HG02759 (cell line): Measurements from ENCODE around the gene COPS8.

Experiments
- ATAC-seq: cut with Tn5 transposase; IDR thresholded peaks from one replicate; pipeline ENCODE4 v1.9.1; 2021; ENCODE audit warnings: mild to moderate bottlenecking, moderate library complexity; ENCODE audit not compliant: unreplicated experiment

Gene COPS8

GRCh38 chr2:237064203-237065070 is 21.3 kb upstream of the COPS8 start:
- no peak for ATAC-seq

GRCh38 chr2:237065071-237065377 is 20.7 kb upstream of the COPS8 start:
- no peak for ATAC-seq

DNA sequence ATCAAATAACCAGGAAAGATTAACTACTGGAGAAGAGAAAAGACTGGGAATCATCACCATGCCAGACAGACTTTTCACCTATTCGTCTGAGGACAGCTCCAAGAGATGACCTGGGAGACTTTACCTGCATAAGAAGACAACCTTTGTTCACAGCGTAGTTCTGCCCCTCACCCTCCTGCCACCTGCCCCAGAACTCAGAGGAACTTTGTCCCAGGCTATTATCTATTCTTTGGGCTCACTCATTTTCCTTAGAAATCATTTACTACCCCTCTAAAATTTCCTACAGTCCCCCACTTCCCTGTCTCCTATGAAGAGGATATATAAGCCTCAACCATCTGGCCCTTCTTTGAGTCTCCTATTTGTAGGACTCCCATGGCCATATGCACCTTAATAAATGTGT is 19.3 kb upstream of the COPS8 start:
- ATAC-seq = no peak

- no peak for ATAC-seq
These were observed 17.6 kb upstream of the COPS8 start for GRCh38 chr2:237068005-237068576.

DNA sequence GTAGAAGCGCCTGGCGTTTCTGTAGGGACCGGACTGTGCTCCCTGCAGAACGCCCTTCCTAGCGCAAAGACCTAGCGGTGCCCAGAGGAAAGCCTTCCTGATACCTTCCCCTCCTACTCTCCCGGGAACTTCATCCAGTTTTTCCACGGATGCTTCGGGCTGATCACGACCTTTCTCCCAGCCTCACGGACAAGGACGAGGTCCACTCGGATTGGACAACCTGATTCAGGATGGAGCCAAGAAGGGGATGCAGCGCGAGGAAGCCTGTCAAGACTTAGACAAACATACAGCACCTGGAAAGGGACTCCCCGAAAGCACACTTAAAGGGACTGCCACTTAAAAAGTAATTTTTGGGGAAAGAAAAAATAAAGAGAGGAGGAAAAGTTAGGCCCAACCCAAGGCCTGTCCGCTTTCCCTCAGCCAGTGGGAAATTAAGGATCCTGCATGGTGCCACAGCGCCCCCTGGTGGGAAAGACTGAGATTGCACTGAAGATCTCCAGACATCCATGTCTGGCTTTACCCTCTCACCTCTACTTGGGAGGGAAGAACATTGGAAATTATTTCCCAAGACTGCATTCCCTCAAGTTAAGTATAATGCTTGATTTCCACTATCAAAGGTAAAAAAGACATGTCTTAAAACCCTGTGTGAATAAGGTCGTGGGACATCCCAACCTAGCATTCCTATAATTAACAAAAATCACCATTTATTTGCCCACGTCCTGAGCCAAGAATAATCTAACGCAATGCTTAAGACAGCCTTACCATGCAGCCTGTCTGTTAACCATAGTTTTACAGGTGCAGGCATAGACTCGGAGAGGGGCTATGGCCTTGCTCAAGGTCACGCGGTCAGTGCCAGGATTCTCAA is 13.4 kb upstream of the COPS8 start:
- no peak for ATAC-seq

DNA sequence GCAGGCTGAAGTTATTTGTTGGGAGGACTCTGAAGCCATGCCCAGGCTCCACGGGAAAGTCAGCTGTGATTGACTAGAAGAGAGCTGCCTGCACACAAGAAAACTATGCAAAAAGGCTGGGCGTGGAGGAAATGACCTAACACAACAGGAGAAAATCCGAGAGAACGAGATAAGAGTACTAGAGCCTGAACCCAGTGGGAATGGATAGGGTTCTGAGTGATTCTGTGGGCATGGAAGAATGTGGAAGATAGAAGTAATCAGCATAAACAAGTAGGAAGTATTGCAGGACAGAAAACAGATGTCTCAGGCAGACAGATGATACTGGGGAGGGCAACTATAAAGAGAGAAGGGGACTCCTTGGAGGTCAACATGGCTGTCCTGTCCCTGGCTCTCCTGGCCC is 12.1 kb upstream of the COPS8 start:
- no peak for ATAC-seq

- no peak for ATAC-seq
These were observed 11.3 kb upstream of the COPS8 start for GRCh38 chr2:237074211-237074993.

GRCh38 chr2:237075749-237076599 is 9.7 kb upstream of the COPS8 start:
- ATAC-seq = no peak

GRCh38 chr2:237081596-237081995 is 4.1 kb upstream of the COPS8 start:
- ATAC-seq = no peak

DNA sequence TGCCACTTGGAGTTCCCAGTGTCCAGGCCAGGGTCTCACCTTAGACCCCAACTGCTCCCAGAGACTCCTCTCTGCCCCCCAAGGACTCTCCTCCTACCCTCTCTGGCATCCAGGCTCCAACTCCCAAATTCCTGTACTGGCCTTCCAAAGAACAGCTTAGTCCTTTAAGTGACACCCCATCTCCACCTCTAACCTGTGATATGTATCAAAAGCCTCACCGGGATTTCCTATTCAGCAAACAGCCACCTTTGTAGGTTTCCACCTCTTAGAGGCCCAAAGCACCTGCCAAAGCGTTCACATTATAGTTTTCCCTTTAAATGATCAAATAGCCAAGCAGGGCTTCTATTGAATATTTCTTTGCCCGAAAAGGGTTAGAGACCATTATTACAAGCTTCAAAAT is 2.7 kb upstream of the COPS8 start:
- ATAC-seq = no peak

- no peak for ATAC-seq
These were observed 1.2 kb upstream of the COPS8 start for GRCh38 chr2:237084444-237084843.

- ATAC-seq = no peak
These were observed 5.2 kb downstream of the COPS8 start for GRCh38 chr2:237090906-237091305.

DNA sequence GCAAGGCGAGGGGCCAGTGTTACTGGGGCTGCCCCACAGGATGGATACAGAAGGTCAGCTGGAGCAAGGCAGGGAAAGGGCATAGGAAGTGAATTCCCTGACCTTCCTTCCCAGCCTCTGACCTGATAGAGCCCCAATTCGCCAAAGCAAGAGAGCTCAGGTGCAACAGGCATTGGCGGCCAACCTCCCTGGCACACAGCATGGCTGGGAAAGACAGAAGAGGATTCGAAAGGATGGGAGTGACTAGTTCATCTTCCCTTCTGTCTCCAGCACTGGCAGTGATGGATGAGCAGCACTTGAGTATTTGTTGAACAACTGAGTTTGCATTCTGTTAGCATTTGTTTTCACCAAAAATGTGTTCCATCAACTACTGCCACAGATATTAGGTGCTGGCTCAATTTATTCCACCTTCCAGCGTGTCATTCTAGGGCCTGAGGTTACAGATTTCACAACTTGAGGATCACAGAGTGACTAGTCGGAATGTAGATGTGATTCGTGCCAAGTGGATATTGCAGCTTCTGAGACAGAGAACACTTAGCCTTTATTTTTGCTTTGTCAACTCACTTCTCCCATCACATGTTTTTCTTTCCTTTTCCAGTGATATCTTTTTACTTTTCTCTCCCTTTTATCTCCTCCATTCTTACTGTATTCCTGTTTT is 6.2 kb downstream of the COPS8 start:
- ATAC-seq = no peak

DNA sequence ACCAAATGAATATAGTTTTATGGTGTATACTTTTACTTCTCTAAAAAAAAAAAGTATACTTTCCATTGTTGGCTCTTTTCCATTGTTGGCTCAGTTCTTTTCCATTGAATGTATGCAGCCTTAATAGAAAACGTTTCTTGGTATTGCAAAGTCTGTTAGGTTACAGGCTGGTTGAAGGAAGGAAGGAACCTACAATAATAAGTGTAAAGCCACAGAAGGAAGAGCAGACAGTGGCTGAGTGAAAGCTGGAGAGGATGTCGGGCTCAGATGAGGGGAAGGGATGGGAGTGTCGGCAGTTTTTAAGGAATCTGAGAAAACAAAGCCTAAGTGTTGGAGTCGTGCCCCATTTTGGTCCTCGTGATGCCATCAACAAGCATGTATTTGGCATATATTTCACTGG is 6.8 kb downstream of the COPS8 start:
- ATAC-seq = no peak

DNA sequence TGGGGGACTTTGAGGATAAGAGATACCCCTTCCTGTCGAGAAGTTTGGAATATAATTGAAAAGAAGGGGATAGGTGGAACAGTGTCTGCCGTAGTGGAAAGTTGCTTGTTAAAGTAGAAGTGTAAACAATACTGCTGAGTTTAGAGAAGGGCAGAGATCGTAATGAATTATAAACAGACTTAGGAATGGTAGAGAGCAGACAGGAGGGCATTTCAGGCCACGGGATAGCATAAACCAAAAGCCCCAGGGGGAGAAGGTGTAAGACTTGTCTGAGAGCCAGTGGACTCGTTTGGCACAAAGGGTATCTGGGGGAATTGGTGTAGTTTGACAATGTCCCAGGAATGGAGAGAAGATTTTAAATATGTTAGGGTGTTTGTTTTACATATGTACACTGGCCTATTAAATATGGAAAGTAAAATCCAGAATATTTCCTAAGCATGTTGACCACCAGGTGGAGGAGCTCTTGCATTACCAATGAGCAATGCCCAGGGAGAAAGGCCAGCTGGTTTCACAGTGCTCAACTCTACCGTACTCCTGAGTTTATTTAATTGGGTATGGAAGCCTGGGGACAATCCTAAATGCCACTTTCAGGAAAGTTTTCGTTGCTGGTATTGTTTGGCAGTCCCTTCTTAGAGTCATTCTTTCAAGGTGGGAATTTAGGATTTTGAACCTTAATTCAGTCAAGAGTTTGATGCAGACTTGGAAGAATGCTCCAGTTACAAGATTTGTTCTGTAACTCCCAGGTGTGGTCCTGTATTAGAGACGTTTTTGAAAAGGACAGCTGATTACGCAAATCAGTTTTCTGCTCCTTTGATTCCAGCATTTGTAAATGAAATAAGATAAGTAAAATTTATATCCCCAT is 7.5 kb downstream of the COPS8 start:
- ATAC-seq = no peak

DNA sequence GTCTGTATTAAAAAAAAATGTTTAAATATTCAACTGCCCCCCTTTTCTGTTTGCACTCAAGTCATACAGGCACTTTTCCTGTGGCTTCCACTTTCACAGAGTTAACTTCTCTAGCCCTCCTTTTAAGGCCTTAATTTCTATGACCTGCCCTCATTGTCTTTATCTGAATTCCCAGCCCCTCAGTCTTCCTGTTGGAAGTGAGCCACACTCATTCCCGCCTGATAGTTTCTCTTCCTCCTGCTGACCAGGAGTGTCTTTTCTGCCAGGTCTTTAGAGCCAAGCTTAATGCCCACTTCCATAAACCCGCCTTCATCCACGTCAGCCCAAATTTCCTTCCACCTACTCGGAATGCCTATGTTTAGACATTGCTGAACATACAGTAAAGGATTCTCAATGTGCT is 10.5 kb downstream of the COPS8 start:
- no peak for ATAC-seq

GRCh38 chr2:237096911-237097310 is 11.2 kb downstream of the COPS8 start:
- no peak for ATAC-seq

GRCh38 chr2:237097326-237097910 is 11.7 kb downstream of the COPS8 start:
- no peak for ATAC-seq
